GM18873 (cell line): Measurements from ENCODE around the gene PLEKHA8.
"Not testable (repeated sequence)": the region's sequence is repeated elsewhere in the genome, so short reads cannot be mapped to it uniquely, and the experiment has no call there.

Experiments
- ATAC-seq: cut with Tn5 transposase; IDR thresholded peaks from one replicate; pipeline ENCODE4 v1.9.1; 2021; ENCODE audit warnings: mild to moderate bottlenecking, moderate library complexity, moderate number of reproducible peaks; ENCODE audit not compliant: unreplicated experiment, low FRiP score

PLEKHA8 gene

DNA sequence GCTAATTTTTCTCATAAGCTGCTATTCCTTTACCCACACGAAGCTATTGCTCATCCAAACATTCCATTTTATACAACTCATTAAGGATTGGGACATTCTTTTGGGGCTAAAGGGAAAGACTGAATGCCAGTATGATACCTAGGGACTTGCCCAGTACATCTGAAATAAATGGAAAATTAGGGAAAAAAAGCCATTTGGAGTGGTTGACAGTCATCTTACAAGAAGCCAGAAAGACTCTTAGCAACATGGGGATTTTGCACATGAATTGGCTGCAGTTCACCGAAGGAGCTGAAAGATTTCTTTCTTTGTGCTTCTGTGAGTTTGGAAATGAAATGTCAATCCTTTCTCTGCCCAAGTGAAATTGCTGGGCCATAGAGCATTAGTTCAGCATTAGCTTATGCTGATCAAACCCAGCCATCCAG lies 63.3 kb downstream of the PLEKHA8 start:
- no peak for ATAC-seq

DNA sequence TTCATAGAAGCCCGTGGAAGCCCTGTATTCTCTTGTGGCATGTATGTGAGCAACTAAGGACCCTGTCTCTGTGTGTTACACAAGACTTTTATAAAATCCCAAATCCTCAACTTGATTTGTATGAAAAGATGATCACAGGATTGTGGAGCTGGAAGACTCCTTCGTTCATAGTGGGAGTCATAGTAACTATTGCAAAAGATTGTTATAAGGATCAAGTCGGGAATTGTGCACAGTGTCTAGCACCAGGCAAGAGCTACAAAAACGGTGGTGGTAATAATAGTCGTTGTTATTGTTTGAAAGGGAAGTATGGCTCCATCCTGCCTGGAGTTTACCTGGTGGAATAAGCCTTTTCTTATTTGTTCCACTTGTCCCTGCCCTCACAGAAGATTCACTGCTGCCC lies 63.8 kb downstream of the PLEKHA8 start:
- ATAC-seq: no peak

DNA sequence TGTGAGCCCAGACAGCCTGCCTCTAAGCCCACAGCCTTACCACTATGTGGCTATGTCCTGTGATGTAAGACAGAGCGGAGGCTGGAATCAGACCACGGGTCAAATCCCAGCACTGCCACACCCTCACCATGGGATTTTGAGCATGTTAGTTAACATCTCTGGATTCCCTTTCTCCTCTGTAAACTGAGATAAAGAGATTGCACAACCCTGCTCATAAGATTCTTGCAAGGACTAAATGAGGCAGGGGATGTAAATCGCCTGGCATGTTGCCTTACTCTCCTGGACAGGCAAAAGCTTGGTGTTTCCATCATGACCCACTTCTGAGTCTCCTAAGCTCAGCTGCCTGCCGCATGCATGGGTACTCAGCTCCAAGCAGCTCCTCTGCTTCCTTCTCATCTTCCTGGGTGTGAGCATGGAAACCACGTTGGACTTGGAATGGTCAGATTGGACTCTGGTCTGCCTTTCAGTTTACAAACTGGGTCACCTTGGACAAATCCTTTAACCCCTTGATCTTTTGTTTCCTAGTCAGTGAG lies 65.3 kb downstream of the PLEKHA8 start:
- no peak for ATAC-seq

DNA sequence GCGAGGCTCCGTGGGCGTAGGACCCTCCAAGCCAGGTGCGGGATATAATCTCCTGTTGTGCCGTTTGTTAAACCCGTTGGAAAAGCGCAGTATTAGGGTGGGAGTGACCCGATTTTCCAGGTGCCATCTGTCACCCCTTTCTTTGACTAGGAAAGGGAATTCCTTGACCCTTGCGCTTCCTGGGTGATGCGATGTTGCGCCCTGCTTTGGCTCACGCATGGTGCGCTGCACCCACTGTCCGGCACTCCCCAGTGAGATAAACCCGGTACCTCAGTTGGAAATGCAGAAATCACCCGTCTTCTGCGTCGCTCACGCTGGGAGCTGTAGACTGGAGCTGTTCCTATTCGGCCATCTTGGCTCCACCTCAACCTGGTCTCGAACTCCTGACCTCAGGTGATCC lies 70.4 kb downstream of the PLEKHA8 start:
- ATAC-seq: not testable (repeated sequence)

DNA sequence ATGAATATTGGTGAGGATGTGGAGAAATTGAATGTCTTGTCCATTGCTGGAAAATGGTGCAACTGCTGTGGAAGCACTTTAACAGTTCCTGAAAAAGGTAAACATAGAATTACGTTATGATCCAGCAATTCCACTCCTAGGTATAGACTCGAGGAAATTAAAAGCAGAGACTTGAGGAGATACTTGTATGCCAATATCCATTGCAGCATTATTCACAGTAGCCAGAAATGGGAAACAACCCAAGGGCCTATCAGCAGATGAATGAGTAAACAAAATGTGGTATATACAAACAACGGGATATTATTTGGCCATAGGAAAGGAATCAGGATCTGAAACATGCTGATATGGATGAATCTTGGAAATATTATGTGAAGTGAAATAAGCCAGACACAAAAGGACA lies 74.1 kb downstream of the PLEKHA8 start:
- ATAC-seq: no peak

DNA sequence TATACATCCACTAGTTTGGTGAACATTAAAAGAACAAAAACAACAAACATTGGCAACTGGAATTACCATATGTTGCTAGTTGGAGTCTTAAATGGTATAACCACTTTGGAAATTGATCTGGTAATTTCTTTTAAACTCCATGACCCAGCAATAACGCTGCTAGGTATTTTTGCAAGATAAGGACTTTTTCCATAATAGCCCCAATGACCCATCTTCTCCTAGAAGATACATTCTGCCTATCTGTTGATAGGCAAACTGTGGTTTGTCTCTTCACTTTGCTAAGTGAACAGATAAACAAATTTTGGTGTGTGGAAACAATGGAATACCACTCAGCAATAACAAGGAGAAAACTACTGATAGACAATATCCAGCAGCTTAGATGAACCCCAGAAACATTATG lies 75.9 kb downstream of the PLEKHA8 start:
- ATAC-seq: no peak

DNA sequence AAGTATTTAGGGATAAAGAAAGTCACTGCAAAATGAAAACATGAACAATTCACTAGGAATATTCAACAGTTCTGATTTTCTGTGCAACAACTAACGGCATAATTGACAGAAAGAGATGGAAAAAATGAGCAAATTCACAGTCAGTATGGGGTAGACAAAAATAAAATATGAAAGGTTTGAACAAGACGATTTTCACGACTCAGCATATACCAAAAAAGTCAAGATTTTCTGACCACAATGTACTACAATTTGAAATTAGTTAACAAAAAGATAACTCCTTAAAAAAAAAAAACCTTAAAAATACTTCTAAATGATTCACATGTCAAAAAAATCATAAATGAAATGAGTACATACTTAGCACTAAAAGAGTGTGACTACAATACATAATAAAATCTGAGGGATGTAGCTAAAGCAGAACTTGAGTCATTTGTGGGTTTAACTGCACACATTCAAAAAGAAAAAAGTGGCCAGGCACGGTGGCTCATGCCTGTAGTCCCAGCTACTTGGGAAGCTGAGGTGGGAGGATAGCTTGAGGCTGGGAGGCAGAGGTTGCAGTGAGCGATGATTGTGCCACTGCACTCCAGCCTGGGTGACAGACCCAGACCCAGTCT lies 84.0 kb downstream of the PLEKHA8 start:
- ATAC-seq: no peak

DNA sequence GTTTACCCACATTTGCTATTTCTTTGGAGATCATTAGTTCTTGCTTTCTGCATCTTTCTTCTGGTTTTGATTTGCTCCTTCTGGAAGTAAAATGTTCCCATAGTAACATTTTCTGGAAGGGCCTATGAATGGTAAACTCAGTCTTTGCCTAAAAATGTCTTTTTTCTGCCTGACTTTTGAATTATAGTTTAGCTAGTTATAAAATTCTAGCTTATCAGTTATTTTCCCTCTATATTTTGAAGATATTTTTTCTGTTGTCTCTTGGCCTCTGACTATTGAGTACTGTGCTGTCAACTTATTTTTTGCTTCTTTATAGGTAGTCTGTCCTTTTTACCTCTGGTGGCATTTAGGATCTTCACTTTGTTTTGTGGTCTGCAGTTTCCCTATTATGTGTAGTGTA lies 84.9 kb downstream of the PLEKHA8 start:
- no peak for ATAC-seq

DNA sequence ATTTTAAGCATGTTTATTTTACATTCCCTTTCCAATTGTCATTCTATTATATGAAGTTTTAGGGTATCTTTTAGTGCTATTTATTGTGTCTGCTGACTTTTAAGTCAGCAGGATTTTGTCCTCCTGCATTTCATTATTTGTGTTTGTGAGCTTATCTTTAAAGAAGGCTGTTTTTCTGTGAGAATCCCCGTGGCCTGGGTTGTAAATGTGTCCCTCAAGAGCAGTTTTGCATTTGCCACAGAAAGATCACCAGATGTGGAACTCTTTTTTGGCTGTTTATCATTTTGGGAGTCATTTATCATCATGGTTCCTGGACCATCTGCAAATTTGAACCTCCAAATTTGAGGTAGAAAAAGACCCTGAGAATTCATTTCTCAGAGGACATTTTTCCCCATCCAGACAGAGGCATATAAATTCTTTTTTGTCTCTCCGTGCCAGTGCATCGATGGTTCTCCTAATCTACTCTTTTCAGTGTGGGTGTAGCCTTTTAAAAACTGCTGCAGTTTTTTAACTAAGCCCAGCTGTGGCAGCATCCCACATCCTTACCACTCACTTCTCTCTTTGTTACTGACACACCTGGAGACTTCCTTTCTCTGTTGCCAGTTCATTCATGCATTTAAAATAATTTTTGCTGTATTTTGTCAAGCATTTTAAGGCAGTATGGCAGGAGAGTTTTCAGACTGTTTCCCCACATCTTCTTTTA lies 86.5 kb downstream of the PLEKHA8 start:
- no peak for ATAC-seq

DNA sequence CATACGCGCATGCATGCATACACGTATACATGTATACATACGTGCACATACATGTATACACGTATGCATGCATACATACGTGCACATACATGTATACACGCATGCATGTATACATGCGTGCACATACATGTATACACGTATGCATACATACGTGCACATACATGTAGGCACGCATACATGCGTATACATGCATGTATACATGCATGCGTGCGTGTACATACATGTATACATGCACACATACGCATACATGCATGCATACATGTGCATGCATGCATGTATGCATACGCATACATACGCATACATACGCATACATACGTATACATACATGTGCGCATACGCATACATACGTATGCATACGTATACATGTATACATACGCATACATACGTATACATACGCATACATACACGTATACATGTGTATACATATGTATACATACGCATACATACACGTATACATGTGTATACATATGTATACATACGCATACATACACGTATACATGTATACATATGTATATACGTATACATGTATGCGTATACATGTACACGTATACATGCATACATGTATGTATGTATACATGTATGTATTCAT lies 87.6 kb downstream of the PLEKHA8 start:
- no peak for ATAC-seq

DNA sequence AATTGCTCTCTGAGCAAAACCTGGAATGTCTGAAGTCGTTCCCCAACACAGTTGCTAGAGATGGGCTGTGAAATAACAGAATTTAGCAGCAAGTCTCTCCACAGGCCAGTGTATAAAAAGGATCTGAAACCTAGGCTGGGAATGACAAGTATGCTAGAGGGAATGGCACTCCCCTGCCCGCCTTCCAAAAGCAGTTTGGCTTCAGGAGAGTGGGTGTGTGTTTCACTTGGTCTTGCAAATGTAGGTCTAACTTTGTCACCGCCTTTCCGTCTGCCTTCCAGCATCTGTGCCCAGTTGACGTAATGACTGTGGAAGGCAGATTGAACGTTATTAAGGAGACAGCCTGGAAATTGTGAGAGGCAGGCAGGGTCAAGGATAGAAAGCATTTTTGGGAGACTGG lies 88.6 kb downstream of the PLEKHA8 start:
- no peak for ATAC-seq

DNA sequence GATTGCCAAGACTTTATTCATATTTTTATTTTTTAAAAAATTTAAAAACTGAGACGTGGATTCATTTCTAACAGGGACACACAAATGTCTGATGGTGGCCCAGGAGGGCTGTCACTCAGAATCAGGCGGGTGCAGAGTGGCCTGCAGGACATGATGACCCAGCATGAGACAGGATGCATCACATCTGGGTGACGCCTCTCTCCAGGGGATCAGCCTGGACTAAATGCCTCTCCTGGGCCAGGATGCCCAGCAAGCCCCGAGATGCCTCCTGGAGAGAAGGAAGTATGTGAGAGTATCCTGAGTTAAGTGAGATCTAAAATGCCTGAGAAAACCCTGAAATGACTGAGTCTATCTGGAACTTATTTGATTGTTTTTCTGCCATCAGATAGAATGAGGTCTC lies 89.7 kb downstream of the PLEKHA8 start:
- ATAC-seq: no peak

DNA sequence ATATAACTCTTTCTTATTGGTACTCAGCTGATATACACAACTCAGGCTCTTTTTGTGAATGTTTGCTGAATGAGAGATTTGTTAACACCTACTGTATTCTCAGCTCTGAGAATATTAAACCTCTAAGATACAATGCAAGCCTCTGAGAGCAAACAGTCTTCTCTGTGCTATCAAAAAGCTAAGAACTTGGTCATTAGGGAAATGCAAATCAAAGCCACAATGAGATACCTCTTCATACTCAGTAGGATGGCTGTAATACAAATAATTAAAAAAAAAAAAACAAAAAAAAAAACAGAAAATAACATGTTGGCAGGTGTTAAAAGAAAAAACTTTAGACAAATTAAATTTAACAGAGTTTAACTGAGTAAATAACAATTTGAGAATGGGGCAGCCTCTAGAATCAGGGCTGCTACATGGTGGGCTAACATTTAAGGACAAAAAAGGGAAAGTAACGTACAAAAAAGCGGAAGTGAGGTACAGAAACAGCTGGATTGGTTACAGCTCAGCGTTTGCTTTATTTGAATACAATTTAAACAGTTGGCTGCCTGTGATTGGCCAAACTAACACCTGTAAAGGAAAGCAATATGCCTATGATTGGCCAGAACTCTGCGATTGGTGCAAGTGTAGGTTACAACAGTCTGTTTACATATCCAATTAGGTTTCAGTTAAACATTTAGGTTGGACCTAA lies 91.8 kb downstream of the PLEKHA8 start:
- no peak for ATAC-seq

DNA sequence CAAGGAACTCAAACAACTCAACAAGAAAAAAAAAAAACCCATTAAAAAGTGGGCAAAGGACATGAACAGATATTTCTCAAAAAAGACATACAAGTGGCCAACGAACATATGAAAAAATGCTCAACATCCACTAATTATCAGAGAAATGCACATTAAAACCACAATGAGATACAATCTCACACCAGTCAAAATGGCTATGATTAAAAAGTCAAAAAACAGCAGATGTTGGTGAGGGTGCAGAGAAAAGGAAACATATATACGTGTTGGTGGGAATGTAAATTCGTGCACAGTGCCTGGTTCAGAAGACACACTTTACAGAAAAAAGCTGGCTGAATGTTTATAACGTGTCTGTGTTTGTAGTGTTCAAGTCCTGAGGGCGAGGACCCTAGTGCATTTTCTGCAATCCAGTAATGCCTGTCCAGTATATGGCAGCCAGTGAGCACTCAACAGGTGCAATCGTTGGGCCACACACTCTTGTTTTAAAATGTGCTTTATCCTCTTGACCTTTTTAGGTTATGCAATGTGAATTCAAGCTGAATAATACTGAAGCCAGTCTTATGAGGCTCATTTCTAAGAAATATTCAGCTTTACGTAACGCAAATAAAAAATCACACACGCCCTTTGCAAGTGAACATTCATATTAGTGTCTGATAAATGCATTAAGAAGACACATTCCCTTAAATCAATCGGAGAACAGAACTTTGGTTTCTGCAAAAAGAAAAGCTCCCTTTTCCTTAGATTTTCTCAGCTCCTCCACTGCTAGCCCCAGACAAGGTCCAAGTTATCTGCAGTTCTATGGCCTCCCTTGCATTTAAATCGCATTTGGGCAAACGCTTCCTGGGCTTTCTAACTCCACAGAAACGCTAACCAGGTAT lies 105.8 kb downstream of the PLEKHA8 start:
- no peak for ATAC-seq

DNA sequence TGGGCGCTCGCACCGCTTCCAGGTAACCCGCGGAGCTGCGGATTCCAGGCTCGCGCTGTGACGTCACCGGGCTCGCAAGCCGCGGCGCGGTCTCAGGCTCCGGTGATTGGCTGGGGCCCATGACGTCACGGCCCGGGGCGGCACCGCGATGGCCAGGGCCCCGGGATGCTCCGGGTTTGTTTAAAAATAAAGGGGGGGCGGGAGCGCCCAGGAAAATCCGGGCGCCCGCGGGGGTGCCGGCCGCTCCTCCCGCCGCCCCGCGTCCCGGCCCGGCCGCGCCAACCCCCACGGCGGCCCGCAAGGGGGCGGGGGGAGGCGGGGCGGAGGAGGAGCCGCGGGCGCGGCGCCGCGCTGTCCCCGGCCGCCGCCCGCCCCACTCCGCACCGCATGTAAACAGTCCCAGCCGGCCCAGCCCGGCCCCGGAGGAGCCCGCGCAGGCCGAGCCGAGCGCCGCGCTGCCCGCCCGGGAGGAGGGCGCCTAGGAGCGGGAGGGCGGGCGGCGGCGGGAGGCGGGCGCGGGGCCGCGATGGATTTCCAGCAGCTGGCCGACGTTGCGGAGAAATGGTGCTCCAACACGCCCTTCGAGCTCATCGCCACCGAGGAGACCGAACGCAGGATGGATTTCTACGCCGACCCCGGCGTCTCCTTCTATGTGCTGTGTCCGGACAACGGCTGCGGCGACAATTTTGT lies 106.5 kb downstream of the PLEKHA8 start, which contains the start of gene MTURN:
TSS of gene MTURN (plus strand) at position 376 of the 690 bp plus-strand sequence. CDS start at position 527, 151 bp downstream.
- ATAC-seq: peak; percentile 61

DNA sequence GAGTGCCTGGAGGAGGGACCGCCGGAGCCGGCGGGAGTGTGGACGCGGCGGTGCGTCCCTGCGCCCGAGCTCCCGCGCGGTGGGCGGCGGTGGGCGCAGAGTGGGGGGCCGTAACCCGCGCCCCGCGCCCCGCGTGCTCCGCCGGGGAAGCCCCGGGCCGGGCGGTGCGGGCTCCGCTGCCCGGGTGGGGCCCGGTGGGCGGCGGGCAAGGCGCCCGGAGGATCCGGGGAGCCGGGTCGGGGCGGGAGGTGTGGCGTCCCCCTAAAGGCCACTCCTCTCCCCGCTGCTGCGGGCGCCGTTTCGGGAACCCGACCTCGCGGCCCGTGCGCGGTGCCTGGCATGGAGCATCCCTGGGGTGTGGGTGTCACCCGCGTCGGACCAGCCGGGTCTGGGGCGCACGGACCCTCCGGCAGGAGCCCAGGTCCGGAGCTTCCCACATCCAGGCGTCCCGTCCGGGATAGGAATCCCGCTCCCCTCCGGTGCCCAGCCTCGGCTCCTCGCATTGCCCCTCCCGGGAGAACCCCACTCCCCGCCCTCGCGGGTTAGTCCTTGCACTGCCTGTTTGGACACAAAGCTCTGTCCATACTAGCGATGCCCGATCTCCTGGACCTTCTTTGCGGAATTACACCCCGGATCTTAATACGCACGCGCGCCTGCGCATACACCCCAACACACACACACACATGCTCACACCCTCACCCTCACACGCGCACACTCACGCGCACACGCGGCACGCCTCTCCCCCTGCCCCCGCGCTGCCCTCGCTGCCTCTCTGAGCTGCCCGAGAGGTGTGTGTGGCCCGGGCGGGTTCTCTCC lies 107.3 kb downstream of the PLEKHA8 start:
- peak; percentile 15 for ATAC-seq

DNA sequence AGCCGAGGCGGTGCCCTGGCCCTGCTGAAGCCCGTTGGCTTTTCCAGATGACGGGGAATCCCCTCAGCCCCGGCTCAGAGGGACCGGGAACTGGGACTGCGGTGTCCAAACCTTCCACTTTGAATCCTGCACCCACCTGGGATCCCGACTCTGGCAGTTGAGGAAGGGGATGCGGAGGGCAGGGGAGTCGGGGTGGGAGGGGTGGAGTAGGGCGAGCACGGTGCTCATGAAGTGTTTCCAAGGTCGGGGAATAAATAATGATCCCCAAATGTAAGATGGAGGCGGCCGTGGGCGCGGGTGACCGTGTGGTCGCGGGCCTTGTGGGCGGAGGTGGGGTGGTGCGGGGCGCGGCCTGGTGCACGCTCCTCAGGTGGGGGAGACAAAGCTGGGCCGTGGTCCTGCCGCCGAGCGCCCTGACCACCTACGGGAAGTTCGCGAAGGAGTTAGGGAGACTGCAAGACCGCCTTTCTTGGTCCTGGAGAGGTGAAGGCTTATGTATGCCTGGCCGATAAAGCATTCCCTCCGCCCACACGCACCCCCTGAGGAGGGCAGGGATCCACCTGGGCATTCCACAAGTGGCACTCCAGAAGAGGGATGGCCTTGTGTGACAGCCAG lies 108.0 kb downstream of the PLEKHA8 start:
- ATAC-seq: no peak

DNA sequence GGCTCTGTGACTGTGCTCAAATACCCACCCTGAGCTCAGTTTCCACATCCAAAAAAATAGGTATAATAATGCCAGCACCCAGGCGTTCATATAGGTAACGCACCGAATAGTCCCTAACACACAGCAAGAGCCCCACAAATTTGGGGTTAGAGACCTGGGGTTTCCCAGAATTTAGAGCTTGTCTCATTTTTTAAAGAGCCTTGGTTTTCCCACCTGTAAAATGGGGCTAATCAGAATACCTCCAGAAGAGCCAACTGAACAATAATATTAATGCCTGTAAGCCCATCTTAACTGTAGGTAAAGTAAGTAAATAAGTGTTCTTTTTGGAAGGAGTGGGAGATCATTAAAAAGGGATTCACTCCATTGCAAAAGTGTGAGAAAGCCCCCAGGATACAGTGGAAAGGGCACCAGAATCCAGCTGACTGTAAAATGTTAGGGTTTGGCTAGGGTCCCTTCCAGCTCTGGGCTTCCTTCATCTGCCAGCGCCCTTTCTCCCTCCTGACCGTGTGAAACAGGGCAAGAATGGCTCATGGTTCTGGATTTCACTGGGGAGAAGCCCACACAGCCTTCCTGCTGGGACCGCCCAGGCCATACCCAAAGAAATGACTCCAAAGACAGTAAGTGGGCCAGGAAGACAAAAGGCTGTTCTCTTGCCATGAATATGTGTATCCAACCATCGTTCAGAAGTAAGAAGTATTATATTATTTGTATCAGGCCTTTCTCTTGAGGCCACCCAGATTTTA lies 108.7 kb downstream of the PLEKHA8 start:
- no peak for ATAC-seq
